ENCODE results near the gene SP3. TPM values are rescaled to one million over a fixed set of nuclear protein-coding genes. Genes with fewer than 3 reads are reported as not detected.

SP3 gene
- total RNA-seq, 1 donor from 2014 or later: 119 TPM

GRCh38 chr2:173989160-173989883 lies 24.1 kb upstream of the SP3 start:
- Histone ChIP-seq H3K4me1 (peaks cover 60% of the 10 kb centered on the region), H3K36me3 (no peaks in the 10 kb centered on the region), H3K9me3 (no peaks in the 10 kb centered on the region), H3K27ac (peak overlapping the region; percentile 78), H3K4me3 (no peak overlapping the region), H3K27me3 (no peaks in the 10 kb centered on the region)
- DNase-seq (ENCODE audit: extremely low spot score in 2 of 2): no peak
- intact Hi-C loops (cut with DNase I): no loop called here
- TF ChIP-seq POLR2AphosphoS5 (IDR thresholded peaks at IDR 0.05; ENCODE audit: insufficient read depth in 1 of 2, low read depth in 1 of 2) (no peak), POLR2A (IDR thresholded peaks at IDR 0.05) (no peak), CTCF (IDR thresholded peaks at IDR 0.05) (no peak)

GRCh38 chr2:173986805-173987204 lies 21.6 kb upstream of the SP3 start:
- no peak for DNase-seq (ENCODE audit: extremely low spot score in 2 of 2)
- intact Hi-C loops (cut with DNase I): no loop called here
- Histone ChIP-seq H3K27me3 (no peaks in the 10 kb centered on the region), H3K36me3 (no peaks in the 10 kb centered on the region), H3K9me3 (no peaks in the 10 kb centered on the region), H3K27ac (peak overlapping the region; percentile 71), H3K4me1 (peaks cover 73% of the 10 kb centered on the region), H3K4me3 (no peak overlapping the region)
- TF ChIP-seq POLR2AphosphoS5 (IDR thresholded peaks at IDR 0.05; ENCODE audit: insufficient read depth in 1 of 2, low read depth in 1 of 2): peak; percentile 24 to 44
- TF ChIP-seq POLR2A (IDR thresholded peaks at IDR 0.05): peak in 1 of 2 donors; percentile 24
- no peak for TF ChIP-seq CTCF (IDR thresholded peaks at IDR 0.05)

GRCh38 chr2:173985605-173985992 lies 20.4 kb upstream of the SP3 start:
- no peaks in the 10 kb centered on the region for H3K27me3 ChIP-seq
- peaks cover 61% of the 10 kb centered on the region for H3K4me1 ChIP-seq
- no peak overlapping the region for H3K4me3 ChIP-seq
- intact Hi-C loops (cut with DNase I): no loop called here
- no peaks in the 10 kb centered on the region for H3K36me3 ChIP-seq
- DNase-seq (ENCODE audit: extremely low spot score in 2 of 2): no peak
- TF ChIP-seq POLR2AphosphoS5 (IDR thresholded peaks at IDR 0.05; ENCODE audit: insufficient read depth in 1 of 2, low read depth in 1 of 2): no peak
- no peak for TF ChIP-seq POLR2A (IDR thresholded peaks at IDR 0.05)
- no peak for TF ChIP-seq CTCF (IDR thresholded peaks at IDR 0.05)
- no peaks in the 10 kb centered on the region for H3K9me3 ChIP-seq
- H3K27ac ChIP-seq: peak overlapping the region; percentile 71

- Histone ChIP-seq H3K36me3 (no peaks in the 10 kb centered on the region), H3K27me3 (no peaks in the 10 kb centered on the region), H3K4me1 (peaks cover 55% of the 10 kb centered on the region), H3K27ac (peak overlapping the region; percentile 71), H3K9me3 (no peaks in the 10 kb centered on the region), H3K4me3 (no peak overlapping the region)
- intact Hi-C loops (cut with DNase I): no loop called here
- no peak for DNase-seq (ENCODE audit: extremely low spot score in 2 of 2)
- TF ChIP-seq POLR2AphosphoS5 (IDR thresholded peaks at IDR 0.05; ENCODE audit: insufficient read depth in 1 of 2, low read depth in 1 of 2) (no peak), CTCF (IDR thresholded peaks at IDR 0.05) (no peak)
Measured at GRCh38 chr2:173984866-173985604, 19.9 kb upstream of the SP3 start.

GRCh38 chr2:173983391-173983871 lies 18.3 kb upstream of the SP3 start:
- no peak overlapping the region for H3K4me3 ChIP-seq
- H3K36me3 ChIP-seq: no peaks in the 10 kb centered on the region
- H3K9me3 ChIP-seq: no peaks in the 10 kb centered on the region
- TF ChIP-seq CTCF (IDR thresholded peaks at IDR 0.05) (no peak), POLR2A (IDR thresholded peaks at IDR 0.05) (no peak), POLR2AphosphoS5 (IDR thresholded peaks at IDR 0.05; ENCODE audit: insufficient read depth in 1 of 2, low read depth in 1 of 2) (no peak)
- H3K27ac ChIP-seq: peak overlapping the region; percentile 71
- DNase-seq (ENCODE audit: extremely low spot score in 2 of 2): no peak
- peaks cover 48% of the 10 kb centered on the region for H3K4me1 ChIP-seq
- H3K27me3 ChIP-seq: no peaks in the 10 kb centered on the region
- intact Hi-C loops (cut with DNase I): no loop called here
